NB4 (cell line): ENCODE data around the gene HMMR.

Experiments
- POLR2A ChIP-seq: IDR thresholded peaks from 2 replicates; pipeline ENCODE4 v1.6.1; 2011; ENCODE audit warnings: mild to moderate bottlenecking; ENCODE audit not compliant: insufficient read length; ENCODE audit errors: extremely low read depth
- TF ChIP-seq, protein P1 (sequence below): IDR thresholded peaks from one replicate; pipeline ENCODE4 v1.5.1; 2012; ENCODE audit warnings: low read depth, low read length

GRCh38 chr5:163489745-163490075, 29.3 kb downstream of the HMMR start:
- TF ChIP-seq, protein P1, sequence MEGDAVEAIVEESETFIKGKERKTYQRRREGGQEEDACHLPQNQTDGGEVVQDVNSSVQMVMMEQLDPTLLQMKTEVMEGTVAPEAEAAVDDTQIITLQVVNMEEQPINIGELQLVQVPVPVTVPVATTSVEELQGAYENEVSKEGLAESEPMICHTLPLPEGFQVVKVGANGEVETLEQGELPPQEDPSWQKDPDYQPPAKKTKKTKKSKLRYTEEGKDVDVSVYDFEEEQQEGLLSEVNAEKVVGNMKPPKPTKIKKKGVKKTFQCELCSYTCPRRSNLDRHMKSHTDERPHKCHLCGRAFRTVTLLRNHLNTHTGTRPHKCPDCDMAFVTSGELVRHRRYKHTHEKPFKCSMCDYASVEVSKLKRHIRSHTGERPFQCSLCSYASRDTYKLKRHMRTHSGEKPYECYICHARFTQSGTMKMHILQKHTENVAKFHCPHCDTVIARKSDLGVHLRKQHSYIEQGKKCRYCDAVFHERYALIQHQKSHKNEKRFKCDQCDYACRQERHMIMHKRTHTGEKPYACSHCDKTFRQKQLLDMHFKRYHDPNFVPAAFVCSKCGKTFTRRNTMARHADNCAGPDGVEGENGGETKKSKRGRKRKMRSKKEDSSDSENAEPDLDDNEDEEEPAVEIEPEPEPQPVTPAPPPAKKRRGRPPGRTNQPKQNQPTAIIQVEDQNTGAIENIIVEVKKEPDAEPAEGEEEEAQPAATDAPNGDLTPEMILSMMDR = no peak
- no peak for TF ChIP-seq POLR2A
